GM23338 (cell line): ENCODE measurements around the gene PPP1R37. TPM values are rescaled to one million over a fixed set of nuclear protein-coding genes. Genes with fewer than 3 reads are reported as not detected.

ENCODE experiments used
- ATAC-seq: fragments of 200-7000 bp; cut with Tn5 transposase; 3 replicates; pipeline ENCODE4 v1.9.1; 2020
- DNase-seq: peaks from one replicate; pipeline ENCODE4 v3.0.0-alpha.2; 2015; ENCODE audit warnings: low spot score
- H2AFZ ChIP-seq: fragments of 200-600 bp; sonication (generic); 2 replicates; pipeline ENCODE4 v1.8.0; 2016; ENCODE audit warnings: antibody characterized with exemption, mild to moderate bottlenecking, moderate library complexity
- H3F3A ChIP-seq: fragments of 200-600 bp; sonication (generic); replicated peaks from 2 replicates; pipeline ENCODE4 v1.8.0; 2017; ENCODE audit warnings: antibody characterized with exemption, mixed run types, low read depth
- H3K27ac ChIP-seq: fragments of 200-600 bp; sonication (generic); 2 replicates; pipeline ENCODE4 v1.6.1; 2016; ENCODE audit warnings: low read depth
- H3K27me3 ChIP-seq: fragments of 200-600 bp; sonication (generic); 2 replicates; pipeline ENCODE4 v1.8.0; 2016; ENCODE audit warnings: mild to moderate bottlenecking, mixed run types, moderate library complexity; ENCODE audit not compliant: insufficient read depth
- H3K36me3 ChIP-seq: fragments of 200-600 bp; sonication (generic); 2 replicates; pipeline ENCODE4 v1.8.0; 2016; ENCODE audit warnings: mild to moderate bottlenecking; ENCODE audit not compliant: insufficient read depth
- H3K4me1 ChIP-seq: fragments of 200-600 bp; sonication (generic); 2 replicates; pipeline ENCODE4 v1.8.0; 2016; ENCODE audit warnings: mild to moderate bottlenecking, moderate library complexity; ENCODE audit not compliant: insufficient read depth
- H3K4me2 ChIP-seq: fragments of 200-600 bp; sonication (generic); 2 replicates; pipeline ENCODE4 v1.7.1; 2017; ENCODE audit warnings: mixed run types
- H3K4me3 ChIP-seq: fragments of 200-600 bp; sonication (generic); 2 replicates; pipeline ENCODE4 v1.6.1; 2016; ENCODE audit warnings: mixed run types
- H3K79me2 ChIP-seq: fragments of 200-600 bp; sonication (generic); replicated peaks from 2 replicates; pipeline ENCODE4 v1.8.0; 2017; ENCODE audit warnings: mild to moderate bottlenecking; ENCODE audit not compliant: insufficient read depth
- H3K9me2 ChIP-seq: fragments of 200-600 bp; sonication (generic); 2 replicates; pipeline ENCODE4 v1.8.0; 2017; ENCODE audit not compliant: insufficient read depth
- H4K20me1 ChIP-seq: fragments of 200-600 bp; sonication (generic); replicated peaks from 2 replicates; pipeline ENCODE4 v1.8.0; 2017; ENCODE audit warnings: mild to moderate bottlenecking; ENCODE audit not compliant: insufficient read depth
- H3K27ac Mint-ChIP-seq: 2 replicates; pipeline ENCODE4 v1.8.0; 2020; ENCODE audit warnings: inconsistent platforms, mild to moderate bottlenecking, moderate library complexity, mixed read lengths
- H3K27me3 Mint-ChIP-seq: 3 replicates; pipeline ENCODE4 v1.8.0; 2022; ENCODE audit warnings: low read depth, mild to moderate bottlenecking, moderate library complexity, mixed read lengths, inconsistent platforms; ENCODE audit not compliant: insufficient read depth, poor library complexity
- H3K36me3 Mint-ChIP-seq: 3 replicates; pipeline ENCODE4 v1.8.0; 2021; ENCODE audit warnings: low read depth, mild to moderate bottlenecking, inconsistent platforms, moderate library complexity, mixed read lengths
- H3K4me1 Mint-ChIP-seq: 3 replicates; pipeline ENCODE4 v1.8.0; 2020; ENCODE audit warnings: mild to moderate bottlenecking, inconsistent platforms, mixed read lengths
- H3K4me3 Mint-ChIP-seq: 3 replicates; pipeline ENCODE4 v1.8.0; 2021; ENCODE audit warnings: moderate library complexity, mild to moderate bottlenecking, inconsistent platforms, mixed read lengths
- H3K9me3 Mint-ChIP-seq: 3 replicates; pipeline ENCODE4 v1.8.0; 2020; ENCODE audit warnings: moderate library complexity, mild to moderate bottlenecking, inconsistent platforms, mixed read lengths
- CTCF ChIP-seq, 2 experiments: fragments of 200-600 bp in 1 of 2; sonication (generic) in 1 of 2; conservative IDR thresholded peaks; 2 replicates each; pipeline versions ENCODE4 v1.5.1 to v1.6.1; 2016 to 2017; ENCODE audit warnings: antibody characterized with exemption in 2 of 2, low read depth in 2 of 2, mild to moderate bottlenecking in 2 of 2, moderate library complexity in 1 of 2
- EZH2 ChIP-seq: fragments of 200-600 bp; sonication (generic); IDR thresholded peaks from one replicate; pipeline ENCODE4 v1.8.0; 2017; ENCODE audit warnings: antibody characterized with exemption, mild to moderate bottlenecking, low read depth; ENCODE audit not compliant: unreplicated experiment
- EZH2phosphoT487 ChIP-seq: fragments of 200-600 bp; sonication (generic); IDR thresholded peaks from one replicate; pipeline ENCODE4 v1.8.1; 2018; ENCODE audit warnings: antibody characterized with exemption; ENCODE audit not compliant: unreplicated experiment
- JUNB ChIP-seq: IDR thresholded peaks from one replicate; pipeline ENCODE4 v1.6.1; 2016; ENCODE audit warnings: antibody characterized with exemption; ENCODE audit not compliant: unreplicated experiment
- NANOG ChIP-seq: IDR thresholded peaks from 2 replicates; pipeline ENCODE4 v1.6.1; 2016; ENCODE audit warnings: antibody characterized with exemption, borderline replicate concordance
- ZNF462 ChIP-seq: fragments of 250-450 bp; sonication (Bioruptor Pico); IDR thresholded peaks from 2 replicates; pipeline ENCODE4 v1.5.0; 2020; ENCODE audit warnings: mild to moderate bottlenecking, moderate library complexity
- polyA plus RNA-seq: library from polyadenylated mRNA; unstranded; fragments of >200 nt; fragmentation: Nextera tagmentation; extraction: Ambion mirVana; gene quantifications from 2 replicates; pipeline ENCODE4 v1.2.1, GENCODE V29; 2016
- total RNA-seq: library from RNA; depleted of rRNA; stranded (reverse); fragments of >200 nt; shearing (Covaris generic); gene quantifications from 2 replicates; pipeline ENCODE4 v1.2.3, GENCODE V29; 2014

The PPP1R37 gene
- total and polyA plus RNA-seq, 2 experiments from 2014 or later: 6.9 to 47.2 TPM

GRCh38 chr19:45095496-45096413, 2.8 kb downstream of the PPP1R37 start (continued):
- TF ChIP-seq ZNF462 (CRISPR knock-in tag) (no peak), CTCF (conservative IDR thresholded peaks at IDR 0.05; ENCODE audit: low read depth in 2 of 2) (no peak), EZH2 (no peak), EZH2phosphoT487 (no peak)

DNA sequence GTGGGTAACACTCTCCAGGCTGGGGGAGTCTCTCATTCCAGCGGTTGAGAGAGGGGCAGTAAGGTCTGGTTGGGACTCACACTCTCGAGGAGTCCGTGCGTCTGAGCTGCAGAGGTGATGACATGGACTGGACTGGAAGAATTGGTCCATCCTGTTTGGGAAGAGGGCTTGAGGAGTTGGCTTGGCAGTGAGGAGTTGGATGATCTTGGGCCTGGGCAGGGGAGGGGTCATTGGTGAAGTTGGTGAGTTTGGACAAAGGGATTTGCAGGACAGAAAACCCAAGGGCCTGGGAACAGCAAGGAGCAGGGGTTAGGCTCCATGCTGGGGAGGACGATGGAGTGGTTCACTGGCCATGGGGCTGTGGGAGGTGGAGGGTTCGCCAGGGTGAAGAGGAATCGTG, 3.7 kb downstream of the PPP1R37 start:
- TF ChIP-seq NANOG (no peak), CTCF (conservative IDR thresholded peaks at IDR 0.05; ENCODE audit: low read depth in 2 of 2) (no peak), JUNB (no peak), EZH2phosphoT487 (no peak)

More for the DNA sequence above, 3.7 kb downstream of the PPP1R37 start:
- Mint-ChIP-seq H3K4me3 (peak overlapping the region; percentile 1; the same call in 1 of the 3 replicates), H3K36me3 (peaks cover 4% of the 10 kb centered on the region; the same call in 2 of the 3 replicates), H3K27ac (peak overlapping the region; percentile 71), H3K27me3 (peaks cover 29% of the 10 kb centered on the region), H3K4me1 (peaks cover 64% of the 10 kb centered on the region), H3K9me3 (no peaks in the 10 kb centered on the region)
- no peaks in the 10 kb centered on the region for H3K27me3 ChIP-seq
- peaks cover 86% of the 10 kb centered on the region for H3K79me2 ChIP-seq
- no peaks in the 10 kb centered on the region for H3K9me2 ChIP-seq
- no peak overlapping the region for H3K27ac ChIP-seq
- no peak overlapping the region for H3K4me3 ChIP-seq
- no peak for ATAC-seq
- H3F3A ChIP-seq: no peaks in the 10 kb centered on the region
- no peak for DNase-seq
- H2AFZ ChIP-seq: no peak overlapping the region
- peaks cover 22% of the 10 kb centered on the region for H3K4me1 ChIP-seq
- peaks cover 63% of the 10 kb centered on the region for H4K20me1 ChIP-seq
- H3K36me3 ChIP-seq: no peaks in the 10 kb centered on the region
- H3K4me2 ChIP-seq: no peak overlapping the region
